Germinal center (tissue), 1 donor: ENCODE data around the gene MFSD11.
"Not testable (repeated sequence)": the region's sequence is repeated elsewhere in the genome, so short reads cannot be mapped to it uniquely, and the experiment has no call there.

Experiments
- DNase-seq: peaks from one replicate; pipeline ENCODE4 v3.0.0; 2012; ENCODE audit warnings: mixed read lengths, low spot score

The MFSD11 gene

GRCh38 chr17:76748657-76749056 is 10.7 kb downstream of the MFSD11 start:
- DNase-seq, result no peak

GRCh38 chr17:76751416-76751993 is 13.6 kb downstream of the MFSD11 start:
- DNase-seq, result no peak

- no peak for DNase-seq
These were observed 14.1 kb downstream of the MFSD11 start for GRCh38 chr17:76752006-76752405.

- DNase-seq, result no peak
These were observed 15.4 kb downstream of the MFSD11 start for GRCh38 chr17:76753061-76753961.

- no peak for DNase-seq
These were observed 17.4 kb downstream of the MFSD11 start for GRCh38 chr17:76755285-76755684.

GRCh38 chr17:76757256-76757655 is 19.3 kb downstream of the MFSD11 start:
- no peak for DNase-seq

GRCh38 chr17:76758570-76758969 is 20.7 kb downstream of the MFSD11 start:
- DNase-seq, result no peak

GRCh38 chr17:76772842-76773525 is 35.1 kb downstream of the MFSD11 start:
- no peak for DNase-seq

GRCh38 chr17:76775021-76775600 is 37.2 kb downstream of the MFSD11 start:
- DNase-seq, result no peak

- no peak for DNase-seq
These were observed 43.4 kb downstream of the MFSD11 start for GRCh38 chr17:76781056-76781982.

GRCh38 chr17:76783146-76783545 is 45.2 kb downstream of the MFSD11 start:
- DNase-seq, result no peak

- no peak for DNase-seq
These were observed 47.0 kb downstream of the MFSD11 start for GRCh38 chr17:76784926-76785325.

GRCh38 chr17:76787866-76788265 is 49.9 kb downstream of the MFSD11 start:
- not testable (repeated sequence) for DNase-seq

- DNase-seq, result no peak
These were observed 51.4 kb downstream of the MFSD11 start for GRCh38 chr17:76789235-76789788.

- peak; percentile 20 for DNase-seq
These were observed 53.4 kb downstream of the MFSD11 start for GRCh38 chr17:76791053-76791980.

GRCh38 chr17:76792348-76792747 is 54.4 kb downstream of the MFSD11 start:
- DNase-seq, result no peak

GRCh38 chr17:76793775-76794174 is 55.9 kb downstream of the MFSD11 start:
- no peak for DNase-seq

- DNase-seq, result no peak
These were observed 58.2 kb downstream of the MFSD11 start for GRCh38 chr17:76796081-76796480.

GRCh38 chr17:76797241-76797840 is 59.4 kb downstream of the MFSD11 start:
- no peak for DNase-seq

GRCh38 chr17:76801706-76802105 is 63.8 kb downstream of the MFSD11 start:
- no peak for DNase-seq
